Skeletal muscle tissue (tissue), 4 donors: ENCODE data around the gene PSTPIP2. TPM values are rescaled to one million over a fixed set of nuclear protein-coding genes. Genes with fewer than 3 reads are reported as not detected.

Experiments
- H3K27ac ChIP-seq: one replicate; pipeline ENCODE4 v1.7.0; 2013; ENCODE audit warnings: mild to moderate bottlenecking, low read depth, low read length, inconsistent platforms
- H3K27me3 ChIP-seq, 3 donors: one replicate each; pipeline ENCODE4 v1.7.0; 2013; ENCODE audit warnings: low read length in 3 of 3; ENCODE audit not compliant: control insufficient read depth in 3 of 3, insufficient read depth in 3 of 3
- H3K36me3 ChIP-seq, 3 donors: one replicate each; pipeline ENCODE4 v1.7.0; 2013; ENCODE audit warnings: low read length in 3 of 3; ENCODE audit not compliant: control insufficient read depth in 3 of 3, insufficient read depth in 3 of 3
- H3K4me1 ChIP-seq, 3 donors: one replicate each; pipeline ENCODE4 v1.7.0; 2013; ENCODE audit warnings: low read length in 3 of 3, mild to moderate bottlenecking in 3 of 3; ENCODE audit not compliant: control insufficient read depth in 3 of 3, insufficient read depth in 3 of 3
- H3K4me3 ChIP-seq, 3 donors: one replicate each; pipeline ENCODE4 v1.7.0; 2013; ENCODE audit warnings: low read length in 3 of 3
- H3K9ac ChIP-seq, 3 donors: one replicate each; pipeline ENCODE4 v1.7.0; 2013; ENCODE audit warnings: low read length in 3 of 3, mild to moderate bottlenecking in 3 of 3, moderate library complexity in 2 of 3, low read depth in 1 of 3
- H3K9me3 ChIP-seq, 3 donors: one replicate each; pipeline ENCODE4 v1.7.0; 2013; ENCODE audit warnings: low read length in 3 of 3; ENCODE audit not compliant: control insufficient read depth in 3 of 3
- total RNA-seq: library from RNA; depleted of rRNA; stranded (reverse); fragments of >200 nt; gene quantifications from one replicate; pipeline ENCODE4 v1.2.3, GENCODE V29; 2014
- donor health status: Osteomylitis.

Gene PSTPIP2
- total RNA-seq, 1 donor from 2014 or later = 3.1 TPM

DNA sequence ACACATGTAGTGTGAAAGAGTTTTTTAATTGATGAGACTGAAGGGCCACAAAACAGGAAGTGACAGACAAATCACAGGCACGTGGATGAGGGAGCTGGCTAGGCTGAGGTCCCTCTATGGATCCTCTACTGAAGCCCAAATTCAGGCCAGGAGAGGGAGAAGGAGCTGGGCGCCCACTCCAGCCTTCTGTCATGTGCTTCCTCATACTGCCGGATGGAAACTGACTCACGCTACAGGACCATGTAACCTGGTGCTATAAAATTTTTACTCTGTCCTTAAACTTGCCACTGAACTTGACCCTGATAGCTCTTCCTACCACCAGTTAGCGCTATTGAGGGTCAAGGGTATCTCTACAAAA lies 31.3 kb downstream of the PSTPIP2 start:
- H3K4me1 ChIP-seq = no peaks in the 10 kb centered on the region
- no peak overlapping the region for H3K27ac ChIP-seq
- no peak overlapping the region for H3K4me3 ChIP-seq
- H3K36me3 ChIP-seq = peaks cover 0 to 5% (median 3%) of the 10 kb centered on the region in 3 donors
- no peaks in the 10 kb centered on the region for H3K9me3 ChIP-seq
- no peak overlapping the region for H3K9ac ChIP-seq
- H3K27me3 ChIP-seq = no peaks in the 10 kb centered on the region

GRCh38 chr18:46040033-46040746 lies 31.9 kb downstream of the PSTPIP2 start:
- Histone ChIP-seq H3K27me3 (no peaks in the 10 kb centered on the region), H3K27ac (no peak overlapping the region), H3K9me3 (no peaks in the 10 kb centered on the region), H3K9ac (no peak overlapping the region), H3K36me3 (peaks cover 0 to 5% (median 3%) of the 10 kb centered on the region in 3 donors), H3K4me1 (no peaks in the 10 kb centered on the region), H3K4me3 (no peak overlapping the region)

DNA sequence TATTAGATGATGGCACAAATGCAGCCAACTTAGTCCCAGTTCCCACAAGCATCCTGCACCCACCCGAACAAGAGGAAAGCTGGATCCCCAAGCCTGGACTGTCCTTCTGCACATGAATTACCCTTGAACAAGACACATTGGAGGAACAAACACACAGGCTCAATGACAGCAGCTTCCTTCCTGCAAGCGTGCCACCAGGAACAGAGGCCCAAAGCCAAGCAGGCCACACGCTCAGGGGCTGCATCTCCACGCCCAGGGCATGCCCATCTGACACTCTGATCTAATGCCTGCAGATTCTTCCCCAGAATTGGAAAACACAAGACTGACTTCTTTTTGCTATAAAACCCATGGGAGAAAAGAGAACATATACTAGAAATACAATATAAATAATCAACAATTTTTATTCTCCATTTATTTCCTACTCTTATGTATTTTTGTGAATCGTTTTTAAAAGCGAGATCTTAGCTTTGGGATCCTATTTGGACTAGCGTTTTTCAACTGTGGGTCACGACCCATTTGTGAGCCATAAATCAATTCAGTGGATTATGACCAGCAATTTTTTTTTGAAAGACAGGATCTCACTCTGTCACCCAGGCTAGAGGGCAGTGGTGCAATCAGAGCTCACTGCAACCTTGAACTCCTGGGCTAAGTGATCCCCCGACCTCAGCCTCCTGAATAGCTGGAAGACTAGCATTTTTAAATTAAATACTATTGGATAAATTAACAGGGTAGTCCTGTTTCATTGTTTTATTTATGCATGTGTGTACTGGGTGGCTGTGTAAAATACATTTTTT lies 34.4 kb downstream of the PSTPIP2 start:
- Histone ChIP-seq H3K4me3 (no peak overlapping the region), H3K36me3 (peaks cover 0 to 5% (median 3%) of the 10 kb centered on the region in 3 donors), H3K27me3 (no peaks in the 10 kb centered on the region), H3K4me1 (no peaks in the 10 kb centered on the region), H3K27ac (no peak overlapping the region), H3K9me3 (no peaks in the 10 kb centered on the region), H3K9ac (peak overlapping the region in 1 of 3 donors; percentile 2)

DNA sequence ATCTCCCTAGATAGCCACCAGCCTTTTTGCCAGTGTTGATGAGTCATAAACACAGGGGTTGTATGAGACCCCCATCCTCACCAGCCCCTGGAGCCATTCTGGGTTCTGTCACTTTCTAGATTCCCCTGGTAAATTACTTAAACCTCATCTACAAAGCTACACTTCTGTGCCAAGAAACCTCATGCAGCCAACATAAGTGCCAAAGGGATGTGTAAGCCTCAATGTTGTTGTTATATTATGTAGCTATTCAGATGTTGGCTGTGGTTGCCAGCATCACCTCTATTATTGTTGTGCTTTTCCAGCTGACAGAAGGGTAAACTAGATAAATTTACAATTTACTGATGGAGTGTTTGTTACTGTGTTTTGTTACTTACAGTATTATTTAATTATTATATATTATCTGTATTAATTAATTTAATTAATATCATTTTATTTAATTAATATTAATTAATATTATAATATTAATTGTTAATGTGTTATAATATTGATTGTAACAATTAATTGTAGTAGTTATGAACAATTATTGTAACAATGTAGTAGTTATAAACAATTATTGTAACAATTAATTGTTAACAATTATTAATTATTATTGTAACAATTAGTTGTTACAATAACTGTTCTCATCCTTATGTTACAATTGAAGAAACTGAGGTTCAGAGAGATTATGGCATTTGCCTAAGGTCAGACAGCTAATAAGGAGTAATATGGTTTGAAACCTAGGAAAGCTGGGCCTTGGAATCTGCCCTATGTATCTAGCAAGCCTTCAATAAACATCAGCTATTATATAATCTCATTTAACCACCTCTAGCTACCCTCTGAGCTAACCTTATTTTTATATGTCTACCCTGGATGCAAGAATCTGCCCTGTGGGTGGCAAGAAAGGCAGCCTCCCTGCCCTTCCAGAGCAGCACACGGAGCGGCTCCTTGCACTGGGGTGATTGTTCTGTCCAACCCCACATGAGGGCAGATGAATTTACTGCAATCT lies 36.1 kb downstream of the PSTPIP2 start:
- Histone ChIP-seq H3K27me3 (no peaks in the 10 kb centered on the region), H3K36me3 (peaks cover 0 to 5% (median 4%) of the 10 kb centered on the region in 3 donors), H3K4me1 (no peaks in the 10 kb centered on the region), H3K27ac (no peak overlapping the region), H3K9me3 (no peaks in the 10 kb centered on the region), H3K9ac (no peak overlapping the region), H3K4me3 (no peak overlapping the region)

DNA sequence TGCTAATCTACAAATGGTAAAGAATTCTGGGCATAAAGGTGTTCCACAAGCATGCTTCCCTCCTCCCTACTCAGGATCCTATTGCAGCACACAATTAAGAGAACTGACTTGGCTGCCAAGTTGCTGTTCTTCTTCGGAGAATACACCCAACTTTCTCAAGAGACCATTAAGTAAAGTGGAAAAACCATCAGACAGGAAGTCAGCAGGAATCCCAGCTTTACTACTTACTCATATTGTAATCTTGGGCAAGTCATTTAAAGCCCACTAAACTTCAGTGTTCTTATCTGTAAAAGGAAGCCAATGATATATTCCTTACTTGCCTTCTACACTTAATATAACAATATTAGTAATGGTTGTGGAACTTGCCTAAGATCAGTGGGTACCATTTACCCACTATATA lies 37.8 kb downstream of the PSTPIP2 start:
- H3K27ac ChIP-seq = no peak overlapping the region
- no peak overlapping the region for H3K9ac ChIP-seq
- H3K36me3 ChIP-seq = peaks cover 0 to 4% (median 2%) of the 10 kb centered on the region in 3 donors
- no peaks in the 10 kb centered on the region for H3K4me1 ChIP-seq
- H3K9me3 ChIP-seq = no peaks in the 10 kb centered on the region
- no peak overlapping the region for H3K4me3 ChIP-seq
- H3K27me3 ChIP-seq = no peaks in the 10 kb centered on the region

DNA sequence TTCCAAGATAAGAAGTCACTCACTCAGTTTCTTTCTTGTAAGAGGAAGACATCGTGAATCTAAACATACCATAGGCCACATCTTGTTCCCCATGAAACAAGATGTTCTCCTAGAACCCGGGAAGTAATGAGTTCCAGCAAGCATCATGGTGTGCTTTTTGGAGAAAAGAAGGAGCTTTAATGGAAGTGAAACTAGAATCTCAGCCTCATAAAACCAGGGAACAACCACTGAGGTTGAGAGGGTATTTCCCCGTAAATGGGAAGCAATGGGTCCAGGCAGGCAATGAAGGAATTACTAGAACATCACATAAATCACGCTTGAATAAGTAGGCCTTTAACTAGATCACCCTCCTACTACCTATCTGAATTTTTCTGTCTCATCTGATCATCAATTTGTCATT lies 40.3 kb downstream of the PSTPIP2 start:
- Histone ChIP-seq H3K9me3 (no peaks in the 10 kb centered on the region), H3K4me3 (no peak overlapping the region), H3K36me3 (peaks cover 0 to 2% (median 0%) of the 10 kb centered on the region in 3 donors), H3K4me1 (peaks cover 0 to 6% (median 4%) of the 10 kb centered on the region in 3 donors), H3K27me3 (no peaks in the 10 kb centered on the region), H3K9ac (no peak overlapping the region), H3K27ac (no peak overlapping the region)

DNA sequence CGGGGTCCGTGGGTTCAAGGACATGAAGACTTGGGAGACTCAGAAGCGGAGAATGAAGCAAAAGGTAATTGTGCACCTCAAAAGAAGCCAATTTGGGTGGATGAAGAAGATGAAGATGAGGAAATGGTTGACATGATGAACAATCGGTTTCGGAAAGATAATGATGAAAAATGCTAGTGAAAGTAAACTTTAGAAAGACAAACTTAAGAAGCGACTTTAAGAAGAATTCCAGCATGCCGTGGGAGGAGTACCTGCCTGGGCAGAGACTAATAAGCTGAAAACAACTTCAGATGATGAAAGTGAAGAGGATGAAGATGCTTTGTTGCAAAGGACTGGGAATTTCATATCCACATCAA lies 43.5 kb downstream of the PSTPIP2 start:
- Histone ChIP-seq H3K4me1 (peaks cover 0 to 6% (median 4%) of the 10 kb centered on the region in 3 donors), H3K9ac (peak overlapping the region in 2 of 3 donors; percentile 60 to 75), H3K9me3 (no peaks in the 10 kb centered on the region), H3K36me3 (peaks cover 0 to 2% (median 0%) of the 10 kb centered on the region in 3 donors), H3K27me3 (no peaks in the 10 kb centered on the region), H3K4me3 (peak overlapping the region; percentile 65 to 82 (median 76)), H3K27ac (no peak overlapping the region)

DNA sequence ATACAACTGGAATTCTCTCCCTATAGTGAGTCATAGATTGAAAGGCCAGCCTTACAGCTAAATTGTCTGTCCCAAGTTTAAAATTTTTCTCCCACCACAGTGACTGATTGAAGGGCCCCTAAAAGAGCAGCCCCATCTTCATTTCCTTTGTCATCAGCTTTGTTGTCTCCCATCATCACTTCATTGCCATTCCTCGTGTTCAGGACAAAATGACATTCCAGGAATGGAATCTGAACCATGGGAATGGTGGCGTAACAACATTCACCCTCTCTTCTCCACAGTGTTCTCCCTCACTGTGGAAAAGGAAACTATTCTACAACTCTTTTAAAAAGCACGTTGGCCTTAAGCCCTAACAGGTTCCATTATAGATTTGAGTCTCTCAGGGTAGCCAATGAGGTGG lies 52.1 kb downstream of the PSTPIP2 start:
- Histone ChIP-seq H3K9me3 (no peaks in the 10 kb centered on the region), H3K4me1 (no peaks in the 10 kb centered on the region), H3K36me3 (peaks cover 0 to 6% (median 0%) of the 10 kb centered on the region in 3 donors), H3K27me3 (no peaks in the 10 kb centered on the region), H3K9ac (no peak overlapping the region), H3K27ac (no peak overlapping the region), H3K4me3 (no peak overlapping the region)

GRCh38 chr18:46013484-46014189 lies 58.4 kb downstream of the PSTPIP2 start:
- Histone ChIP-seq H3K36me3 (peaks cover 4 to 9% (median 8%) of the 10 kb centered on the region in 3 donors), H3K4me3 (no peak overlapping the region), H3K4me1 (no peaks in the 10 kb centered on the region), H3K9me3 (no peaks in the 10 kb centered on the region), H3K9ac (no peak overlapping the region), H3K27me3 (no peaks in the 10 kb centered on the region), H3K27ac (no peak overlapping the region)
